Heart left ventricle (tissue), 16 donors: ENCODE measurements around the gene LONP2. TPM values are rescaled to one million over a fixed set of nuclear protein-coding genes. Genes with fewer than 3 reads are reported as not detected.

ENCODE experiments used
- ATAC-seq, 4 donors: fragments of 200-7000 bp; cut with Tn5 transposase; one replicate each; pipeline ENCODE4 v1.9.1; 2020 to 2022; ENCODE audit warnings: moderate library complexity in 4 of 4, mild to moderate bottlenecking in 3 of 4, moderate number of reproducible peaks in 1 of 4
- DNase-seq, 5 donors: peaks; one replicate each; pipeline ENCODE4 v3.0.0-alpha.2; 2020
- H3K27ac ChIP-seq, 12 donors: fragments of 200-600 bp; sonication (generic) in 4 of 12; one replicate each; pipeline versions ENCODE4 v1.5.0 to v1.8.0; 2016 to 2022; ENCODE audit warnings: mild to moderate bottlenecking in 2 of 12
- H3K27me3 ChIP-seq, 9 donors: fragments of 200-600 bp; sonication (generic) in 2 of 9; one replicate each; pipeline versions ENCODE4 v1.5.1 to v1.8.0; 2016 to 2022; ENCODE audit warnings: mild to moderate bottlenecking in 3 of 9
- H3K36me3 ChIP-seq, 9 donors: fragments of 200-600 bp; sonication (generic) in 2 of 9; one replicate each; pipeline versions ENCODE4 v1.5.0 to v1.8.0; 2018 to 2022; ENCODE audit warnings: mild to moderate bottlenecking in 2 of 9
- H3K4me1 ChIP-seq, 12 donors: fragments of 200-600 bp; sonication (generic) in 4 of 12; one replicate each; pipeline versions ENCODE4 v1.5.0 to v1.8.0; 2016 to 2022; ENCODE audit warnings: mild to moderate bottlenecking in 3 of 12
- H3K4me3 ChIP-seq, 12 donors: fragments of 200-600 bp; sonication (generic) in 4 of 12; one replicate each; pipeline versions ENCODE4 v1.5.0 to v1.8.0; 2017 to 2022; ENCODE audit warnings: mild to moderate bottlenecking in 9 of 12, moderate library complexity in 4 of 12
- H3K9me3 ChIP-seq, 12 donors: fragments of 200-600 bp; sonication (generic) in 4 of 12; one replicate each; pipeline versions ENCODE4 v1.5.0 to v1.8.0; 2016 to 2022; ENCODE audit warnings: mild to moderate bottlenecking in 1 of 12
- CTCF ChIP-seq, 12 donors: fragments of 200-600 bp; sonication (generic) in 4 of 12; IDR thresholded peaks; one replicate each; pipeline versions ENCODE4 v1.5.0 to v1.8.0; 2018 to 2022; ENCODE audit warnings: antibody characterized with exemption in 12 of 12, mild to moderate bottlenecking in 5 of 12
- POLR2A ChIP-seq, 2 donors: fragments of 450-650 bp; IDR thresholded peaks; one replicate each; pipeline ENCODE4 v1.6.1; 2017; ENCODE audit warnings: antibody characterized with exemption in 2 of 2, mild to moderate bottlenecking in 2 of 2, moderate library complexity in 2 of 2
- WGBS, 4 donors: extraction: QIAGEN DNeasy Blood & Tissue Kit in 2 of 4; methylation state at CpG; one replicate each; pipeline versions ENCODE4 v1.1.5 to v1.1.7; 2013 to 2018; 5-methylcytosine and 5-hydroxymethylcytosine counted together
- intact Hi-C, 10 donors: fragments of 100-400 bp; cut with DNase I; formaldehyde crosslinking; loops; one replicate each; pipeline versions ENCODE4 v1.11.1 to v1.14.2; 2022
- polyA plus RNA-seq, 2 donors: library from polyadenylated mRNA; stranded (reverse); fragments of 200-250 nt; gene quantifications; one replicate each; pipeline ENCODE4 v1.2.3, GENCODE V29; 2013
- total RNA-seq, 9 donors: library from RNA; depleted of rRNA in 2 of 9; stranded (reverse); fragments of >200 nt in 2 of 9; fragmentation: NEBNext Ultra II Directional in 3 of 9; extraction: Animal tissue kit (Norgen Biotek cat#: 25700) in 3 of 9; gene quantifications; one replicate each; pipeline versions ENCODE4 v1.1.0 to v1.2.4, GENCODE V29; 2016 to 2023
- donor health status: ischemic (EF 13 %, LVEDD 7.1; RV severe dilation, severe dysfunction).
- donor health status: healthy with polysubstance abuse.
- donor health status: DM: no; HTN: yes; CAD: no.
- donor health status: DM: no; HTN: no; CAD: no.
- donor health status: ischemic (EF 25% LVEDD 6.9; RV normal size, moderate dysfunction).
- donor health status: ischemic (EF 25% LVEDD 5.7; RV mildly dilated, moderate dysfunction).
- donor health status: healthy.
- donor health status: DM: yes; HTN: yes; CAD: no.
- donor health status: ischemic (EF 35%, LVEDD 5.7; RV mildly dilated, moderate dysfunction).
- donor health status: nonischemic (EF 11% LVEDD 7.7; RV severe dilation, severe dysfunction).
- donor health status: DM: yes; HTN: yes; CAD: no.
- donor health status: PGD.
- donor health status: ischemic (EF 29% LVEDD 5.4; RV normal size, mild dysfunction).
- donor health status: nonischemic (EF 23%, LVEDD 6.1; RV moderate dilation, normal function).

Gene LONP2
- total and polyA plus RNA-seq, 11 donors: 24.8 to 87.4 (median 69.2) TPM

GRCh38 chr16:48246066-48246465, 2.0 kb downstream of the LONP2 start:
- no peaks in the 10 kb centered on the region for H3K27me3 ChIP-seq
- H3K4me1 ChIP-seq: peaks cover 11 to 45% (median 36%) of the 10 kb centered on the region in 12 donors
- H3K9me3 ChIP-seq: peaks cover 0 to 4% (median 0%) of the 10 kb centered on the region in 12 donors
- no peak overlapping the region for H3K27ac ChIP-seq
- ATAC-seq (no peak), DNase-seq (no peak)
- TF ChIP-seq POLR2A (IDR thresholded peaks at IDR 0.05): no peak
- no peak for TF ChIP-seq CTCF (IDR thresholded peaks at IDR 0.05)
- intact Hi-C loops: loop anchor here in 3 of 10 donors (10.0 kb wide), 2 partner anchors 299 to 379 kb away; no protein-coding TSS in a partner anchor
- 31 to 43% (median 32%) methylated on average over 2 of the region's 2 CpGs for WGBS, 4 donors
- H3K36me3 ChIP-seq: peaks cover 0 to 6% (median 0%) of the 10 kb centered on the region in 9 donors
- H3K4me3 ChIP-seq: peak overlapping the region in 7 of 12 donors; percentile 77 to 95 (median 89)

- Histone ChIP-seq H3K27me3 (no peaks in the 10 kb centered on the region), H3K27ac (no peak within 1 kb of the TSS), H3K4me3 (peak within 1 kb of the TSS in 1 of 12 donors; percentile 95), H3K4me1 (peaks cover 11 to 55% (median 39%) of the 10 kb centered on the region in 12 donors), H3K9me3 (no peaks in the 10 kb centered on the region), H3K36me3 (peaks cover 0 to 11% (median 3%) of the 10 kb centered on the region in 9 donors)
- 40 to 48% (median 43%) methylated on average over 4 of the region's 4 CpGs for WGBS, 4 donors
- DNase-seq: no peak
- intact Hi-C loops: loop anchor here in 3 of 10 donors (10.0 kb wide), 2 partner anchors 297 to 377 kb away; no protein-coding TSS in a partner anchor
- ATAC-seq: no peak
- TF ChIP-seq CTCF (IDR thresholded peaks at IDR 0.05): no peak
- no peak for TF ChIP-seq POLR2A (IDR thresholded peaks at IDR 0.05)
Observed at GRCh38 chr16:48247311-48247710, 3.2 kb downstream of the LONP2 start, which contains the start of gene ABCC11. Gene ABCC11 (minus strand): TSS chr16:48247539. CDS start chr16:48231921, 15,618 bp downstream.

- intact Hi-C loops: no loop called here
- Histone ChIP-seq H3K27ac (no peak overlapping the region), H3K9me3 (no peaks in the 10 kb centered on the region), H3K36me3 (peaks cover 0 to 45% (median 37%) of the 10 kb centered on the region in 9 donors), H3K4me3 (no peak overlapping the region), H3K27me3 (no peaks in the 10 kb centered on the region), H3K4me1 (peaks cover 5 to 40% (median 25%) of the 10 kb centered on the region in 12 donors)
- ATAC-seq (no peak), DNase-seq (no peak)
- no peak for TF ChIP-seq POLR2A (IDR thresholded peaks at IDR 0.05)
- TF ChIP-seq CTCF (IDR thresholded peaks at IDR 0.05): no peak
- 91 to 94% (median 92%) methylated on average over 5 of the region's 5 CpGs for WGBS, 4 donors
Observed at GRCh38 chr16:48250520-48251278, 6.6 kb downstream of the LONP2 start.

- TF ChIP-seq POLR2A (IDR thresholded peaks at IDR 0.05) (no peak), CTCF (IDR thresholded peaks at IDR 0.05) (no peak)
- ATAC-seq (no peak), DNase-seq (no peak)
- Histone ChIP-seq H3K9me3 (no peaks in the 10 kb centered on the region), H3K4me1 (peaks cover 0 to 26% (median 12%) of the 10 kb centered on the region in 12 donors), H3K27me3 (no peaks in the 10 kb centered on the region), H3K4me3 (no peak overlapping the region), H3K36me3 (peaks cover 0 to 54% (median 47%) of the 10 kb centered on the region in 9 donors), H3K27ac (no peak overlapping the region)
- intact Hi-C loops: no loop called here
- 65 to 82% (median 76%) methylated on average over 5 of the region's 5 CpGs for WGBS, 4 donors
Observed at GRCh38 chr16:48252013-48252412, 7.9 kb downstream of the LONP2 start.
